Peyer's patch (tissue), 4 donors: ENCODE data around the gene SH3D21. TPM values are rescaled to one million over a fixed set of nuclear protein-coding genes. Genes with fewer than 3 reads are reported as not detected.

Experiments
- DNase-seq, 3 donors: peaks; one replicate each; pipeline ENCODE4 v3.0.0-alpha.2; 2017 to 2019
- H3K27ac ChIP-seq, 4 donors: fragments of 200-600 bp; sonication (generic); one replicate each; pipeline ENCODE4 v1.5.1; 2016 to 2019
- H3K27me3 ChIP-seq, 2 donors: fragments of 200-600 bp; sonication (generic); one replicate each; pipeline ENCODE4 v1.5.1; 2019
- H3K36me3 ChIP-seq, 3 donors: fragments of 200-600 bp; sonication (generic); one replicate each; pipeline ENCODE4 v1.5.1; 2016 to 2019
- H3K4me1 ChIP-seq, 4 donors: fragments of 200-600 bp; sonication (generic); one replicate each; pipeline ENCODE4 v1.5.1; 2016 to 2019
- H3K4me3 ChIP-seq, 4 donors: fragments of 200-600 bp; sonication (generic); 1 replicate in 3 of 4; 2 replicates in 1 of 4; pipeline ENCODE4 v1.5.1; 2016 to 2019; ENCODE audit warnings: mild to moderate bottlenecking in 1 of 4
- H3K9me3 ChIP-seq, 4 donors: fragments of 200-600 bp; sonication (generic); one replicate each; pipeline ENCODE4 v1.5.1; 2016 to 2019; ENCODE audit warnings: mild to moderate bottlenecking in 1 of 4
- POLR2A ChIP-seq, 2 donors: fragments of 450-650 bp; IDR thresholded peaks; one replicate each; pipeline ENCODE4 v1.5.1; 2017; ENCODE audit warnings: antibody characterized with exemption in 2 of 2, mild to moderate bottlenecking in 2 of 2, moderate library complexity in 2 of 2
- total RNA-seq, 4 donors: library from RNA; depleted of rRNA; stranded (reverse); fragments of >200 nt; gene quantifications; one replicate each; pipeline ENCODE4 v1.1.0, GENCODE V29; 2016
- TF ChIP-seq, protein P1 (sequence below), 6 experiments: fragments of 450-650 bp in 4 of 6; fragments of 200-600 bp in 2 of 6; sonication (generic) in 1 of 6; IDR thresholded peaks; one replicate each; pipeline ENCODE4 v1.5.1; 2017 to 2019; ENCODE audit warnings: antibody characterized with exemption in 6 of 6, mild to moderate bottlenecking in 3 of 6, moderate library complexity in 1 of 6

Gene SH3D21
- total RNA-seq, 4 donors from 2014 or later: 20.6 to 75.9 (median 24.8) TPM

DNA sequence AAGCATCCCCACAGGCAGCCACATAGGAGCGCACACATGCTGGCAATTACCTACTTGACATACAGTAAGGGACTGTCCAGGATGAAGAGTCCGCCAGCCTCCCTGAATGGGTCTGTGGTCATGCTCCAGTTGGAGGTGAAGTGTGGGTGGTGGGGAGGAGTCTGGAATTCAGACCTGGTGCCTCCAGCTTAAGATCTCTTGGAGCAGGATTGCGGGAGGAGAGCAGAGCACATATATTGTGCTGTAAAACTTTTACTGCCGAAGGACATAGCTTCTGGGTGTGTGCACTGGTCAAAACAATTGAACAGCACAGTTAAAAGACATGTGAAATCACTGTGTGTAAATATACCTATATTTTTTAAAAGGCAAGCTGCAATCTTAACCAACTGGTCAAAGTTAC lies 61.6 kb downstream of the SH3D21 start:
- Histone ChIP-seq H3K4me3 (no peak overlapping the region), H3K9me3 (no peaks in the 10 kb centered on the region), H3K36me3 (peaks cover 0 to 10% (median 0%) of the 10 kb centered on the region in 3 donors), H3K27ac (peak overlapping the region in 1 of 4 donors; percentile 4), H3K27me3 (no peaks in the 10 kb centered on the region), H3K4me1 (peaks cover 0 to 50% (median 13%) of the 10 kb centered on the region in 4 donors)
- DNase-seq: no peak
- no peak for TF ChIP-seq POLR2A (IDR thresholded peaks at IDR 0.05)
- TF ChIP-seq, protein P1, sequence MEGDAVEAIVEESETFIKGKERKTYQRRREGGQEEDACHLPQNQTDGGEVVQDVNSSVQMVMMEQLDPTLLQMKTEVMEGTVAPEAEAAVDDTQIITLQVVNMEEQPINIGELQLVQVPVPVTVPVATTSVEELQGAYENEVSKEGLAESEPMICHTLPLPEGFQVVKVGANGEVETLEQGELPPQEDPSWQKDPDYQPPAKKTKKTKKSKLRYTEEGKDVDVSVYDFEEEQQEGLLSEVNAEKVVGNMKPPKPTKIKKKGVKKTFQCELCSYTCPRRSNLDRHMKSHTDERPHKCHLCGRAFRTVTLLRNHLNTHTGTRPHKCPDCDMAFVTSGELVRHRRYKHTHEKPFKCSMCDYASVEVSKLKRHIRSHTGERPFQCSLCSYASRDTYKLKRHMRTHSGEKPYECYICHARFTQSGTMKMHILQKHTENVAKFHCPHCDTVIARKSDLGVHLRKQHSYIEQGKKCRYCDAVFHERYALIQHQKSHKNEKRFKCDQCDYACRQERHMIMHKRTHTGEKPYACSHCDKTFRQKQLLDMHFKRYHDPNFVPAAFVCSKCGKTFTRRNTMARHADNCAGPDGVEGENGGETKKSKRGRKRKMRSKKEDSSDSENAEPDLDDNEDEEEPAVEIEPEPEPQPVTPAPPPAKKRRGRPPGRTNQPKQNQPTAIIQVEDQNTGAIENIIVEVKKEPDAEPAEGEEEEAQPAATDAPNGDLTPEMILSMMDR (IDR thresholded peaks at IDR 0.05): no peak

DNA sequence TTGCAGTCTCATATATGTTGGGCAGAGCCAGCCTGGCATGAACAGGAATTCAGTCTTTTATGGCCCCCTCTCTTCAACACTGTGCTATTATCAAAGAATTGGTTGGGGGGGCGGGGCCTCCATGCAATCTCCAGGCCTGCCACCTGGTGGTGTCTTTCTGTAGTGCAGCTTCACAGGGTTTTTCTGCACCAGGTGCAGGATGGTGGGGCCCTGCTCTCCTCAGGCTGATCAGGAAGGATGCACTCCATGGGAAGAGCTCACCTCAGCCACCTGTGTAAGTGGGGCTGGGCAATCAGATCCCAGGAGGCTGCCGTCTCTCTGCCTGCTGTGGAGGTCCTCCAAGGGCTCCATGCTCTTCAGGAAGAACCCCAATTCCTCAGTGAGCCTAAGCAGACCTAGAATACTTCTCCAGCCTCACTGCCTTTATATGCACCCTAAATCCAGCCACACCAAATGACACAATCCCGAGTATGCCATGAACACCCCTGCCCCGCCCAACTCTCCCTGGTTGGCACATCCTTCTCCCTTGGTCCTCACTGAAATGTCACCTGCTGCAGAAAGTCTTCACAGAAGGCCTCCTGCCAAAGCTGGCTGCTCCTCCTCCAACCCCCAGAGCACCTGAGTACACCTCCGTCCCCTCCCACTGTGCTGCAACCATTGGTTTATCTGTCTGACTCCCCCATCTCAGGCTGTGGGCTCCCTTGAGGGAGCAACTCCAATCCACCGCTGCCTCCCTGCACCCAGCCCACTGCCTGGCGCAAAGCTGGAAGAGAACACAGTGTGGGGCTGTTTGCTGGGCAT lies 63.1 kb downstream of the SH3D21 start:
- Histone ChIP-seq H3K4me1 (peaks cover 4 to 65% (median 27%) of the 10 kb centered on the region in 4 donors), H3K27me3 (no peaks in the 10 kb centered on the region), H3K36me3 (peaks cover 0 to 7% (median 0%) of the 10 kb centered on the region in 3 donors), H3K4me3 (no peak overlapping the region), H3K9me3 (no peaks in the 10 kb centered on the region), H3K27ac (peak overlapping the region in 2 of 4 donors; percentile 3 to 36)
- TF ChIP-seq, protein P1 (IDR thresholded peaks at IDR 0.05): peak; percentile 88 to 96 (median 91)
- TF ChIP-seq POLR2A (IDR thresholded peaks at IDR 0.05): no peak
- peak; percentile 84 to 94 (median 91) for DNase-seq

Other genes starting within 250 kb of the SH3D21 start
- gene TEKT2, start 222.3 kb upstream of the SH3D21 start, total RNA-seq: not detected
- 10 to 100 TPM; 16.5 to 50.0 (median 30.8) TPM for gene ADPRS, start 217.5 kb upstream of the SH3D21 start, total RNA-seq
- gene COL8A2, start 181.1 kb upstream of the SH3D21 start, total RNA-seq: 1 to 10 TPM in 3 of 4 donors, under 1 TPM in 1; 0.83 to 1.3 (median 1.1) TPM
- gene TRAPPC3, start 156.9 kb upstream of the SH3D21 start, total RNA-seq: 100 to 1,000 TPM in 1 of 4 donors, 10 to 100 TPM in 3; 56.2 to 113 (median 73.7) TPM
- gene MAP7D1, start 150.2 kb upstream of the SH3D21 start, total RNA-seq: 10 to 100 TPM; 38.2 to 62.7 (median 46.4) TPM
- gene THRAP3, start 81.9 kb upstream of the SH3D21 start, total RNA-seq: 10 to 100 TPM; 49.5 to 99.0 (median 64.4) TPM
- gene EVA1B, start 17.3 kb downstream of the SH3D21 start, total RNA-seq: 10 to 100 TPM in 2 of 4 donors, 1 to 10 TPM in 2; 4.4 to 19.0 (median 11.4) TPM
- 10 to 100 TPM; 14.0 to 30.2 (median 21.5) TPM for gene STK40, start 79.6 kb downstream of the SH3D21 start, total RNA-seq
- gene LSM10, start 91.5 kb downstream of the SH3D21 start, total RNA-seq: 10 to 100 TPM; 25.5 to 42.9 (median 31.2) TPM
- 1 to 10 TPM in 3 of 4 donors, under 1 TPM in 1; 0.67 to 9.9 (median 3.2) TPM for gene OSCP1, start 144.1 kb downstream of the SH3D21 start, total RNA-seq
- 10 to 100 TPM; 44.2 to 74.3 (median 46.7) TPM for gene MRPS15, start 158.0 kb downstream of the SH3D21 start, total RNA-seq
- gene CSF3R, start 176.5 kb downstream of the SH3D21 start, total RNA-seq: 10 to 100 TPM in 1 of 4 donors, 1 to 10 TPM in 3; 1.6 to 41.3 (median 4.2) TPM